GM12892 (cell line): ENCODE results near the gene IGFBP5.

Source experiments
- POLR2A ChIP-seq: IDR thresholded peaks from 2 replicates; pipeline ENCODE4 v1.6.1; 2011; ENCODE audit warnings: low read depth, low read length, control low read depth
- POLR2AphosphoS5 ChIP-seq: IDR thresholded peaks from 2 replicates; pipeline ENCODE4 v1.6.1; 2011; ENCODE audit warnings: low read depth, low read length, control low read depth

GRCh38 chr2:216720722-216721121, 25.4 kb upstream of the IGFBP5 start:
- TF ChIP-seq POLR2A (no peak), POLR2AphosphoS5 (no peak)
